ENCODE measurements around the gene FKBP15.

The FKBP15 gene

DNA sequence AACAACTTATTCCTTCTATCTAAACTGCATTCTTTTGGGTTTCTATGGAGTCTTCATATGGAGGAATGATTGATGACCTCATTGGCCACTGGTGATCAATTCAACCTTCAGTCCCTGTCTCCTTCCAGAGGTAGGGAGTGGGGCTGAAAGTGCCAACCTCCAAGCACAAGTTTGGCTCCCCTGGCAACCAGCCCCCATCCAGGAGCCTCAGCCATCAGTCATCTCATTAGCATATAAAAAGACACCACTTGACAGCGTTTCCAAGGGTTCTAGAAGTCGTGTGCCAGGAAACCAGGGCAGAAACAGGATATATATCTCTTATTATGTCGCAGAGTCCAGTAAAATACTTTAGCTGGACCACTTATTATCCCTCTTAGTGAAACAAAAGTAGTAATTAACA lies 60.5 kb downstream of the FKBP15 start:
- no peak overlapping the region for H3K4me3 ChIP-seq (ENCODE audit: low read depth, low read length)
- H3K4me1 ChIP-seq (ENCODE audit: control insufficient read depth, insufficient read depth, low read length, unreplicated experiment) = peaks cover 8% of the 10 kb centered on the region
- no peaks in the 10 kb centered on the region for H3K27me3 ChIP-seq (ENCODE audit: insufficient read depth, low read length)
- H3K36me3 ChIP-seq (ENCODE audit: insufficient read depth, low read length) = peaks cover 34% of the 10 kb centered on the region; the same call in 1 of the 2 replicates
- no peaks in the 10 kb centered on the region for H3K79me2 ChIP-seq (ENCODE audit: control insufficient read depth, insufficient read depth, low read length, unreplicated experiment)
- H3K27ac ChIP-seq (ENCODE audit: low read depth, low read length) = no peak overlapping the region
- H2AFZ ChIP-seq (ENCODE audit: low read length, unreplicated experiment) = no peak overlapping the region

DNA sequence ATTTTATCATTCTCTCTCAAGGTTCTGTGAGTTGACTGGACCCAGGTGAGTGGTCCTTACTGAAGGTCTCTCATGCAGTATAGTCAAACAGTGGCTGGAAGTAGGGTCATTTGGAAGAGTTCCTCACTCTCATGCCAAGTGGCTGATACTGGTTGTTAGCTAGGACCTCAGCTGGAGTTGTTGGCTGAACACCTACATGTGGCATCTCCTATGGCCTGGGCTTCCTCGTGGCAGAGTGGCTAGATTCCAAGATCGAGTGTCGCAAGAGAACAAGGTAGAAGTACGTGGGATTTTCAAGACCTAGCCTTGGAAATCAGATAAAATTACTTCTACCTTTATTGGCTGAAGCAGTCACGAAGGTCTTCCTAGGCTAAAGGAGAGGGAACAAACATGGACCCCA lies 62.6 kb downstream of the FKBP15 start:
- no peak overlapping the region for H3K27ac ChIP-seq (ENCODE audit: low read depth, low read length)
- H3K4me1 ChIP-seq (ENCODE audit: control insufficient read depth, insufficient read depth, low read length, unreplicated experiment) = peaks cover 13% of the 10 kb centered on the region
- no peak overlapping the region for H3K4me3 ChIP-seq (ENCODE audit: low read depth, low read length)
- no peak overlapping the region for H2AFZ ChIP-seq (ENCODE audit: low read length, unreplicated experiment)
- H3K36me3 ChIP-seq (ENCODE audit: insufficient read depth, low read length) = peaks cover 23% of the 10 kb centered on the region; the same call in 1 of the 2 replicates
- H3K27me3 ChIP-seq (ENCODE audit: insufficient read depth, low read length) = no peaks in the 10 kb centered on the region
- H3K79me2 ChIP-seq (ENCODE audit: control insufficient read depth, insufficient read depth, low read length, unreplicated experiment) = no peaks in the 10 kb centered on the region

DNA sequence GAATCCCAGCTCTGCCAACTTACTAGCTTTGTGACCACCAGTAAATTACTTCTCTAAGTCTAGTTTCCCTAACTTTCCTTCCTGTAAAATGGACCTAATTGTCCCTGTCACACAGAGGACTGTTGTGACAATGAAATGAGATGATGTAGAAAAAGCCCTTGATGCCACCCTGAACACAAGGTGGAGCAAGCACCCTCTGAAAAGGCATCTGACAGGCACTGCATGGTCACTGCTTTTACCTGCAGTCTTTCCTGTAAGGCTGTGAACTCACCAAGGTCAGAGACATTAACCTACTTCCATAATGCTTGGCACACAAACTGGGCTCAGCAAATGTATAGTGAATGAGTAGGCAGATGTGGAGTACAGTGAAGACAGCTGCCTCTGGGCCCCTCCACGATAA lies 64.2 kb downstream of the FKBP15 start:
- Histone ChIP-seq H3K79me2 (ENCODE audit: control insufficient read depth, insufficient read depth, low read length, unreplicated experiment) (peaks cover 2% of the 10 kb centered on the region), H3K27ac (ENCODE audit: low read depth, low read length) (no peak overlapping the region), H3K4me1 (ENCODE audit: control insufficient read depth, insufficient read depth, low read length, unreplicated experiment) (peaks cover 28% of the 10 kb centered on the region), H2AFZ (ENCODE audit: low read length, unreplicated experiment) (no peak overlapping the region), H3K36me3 (ENCODE audit: insufficient read depth, low read length) (peaks cover 12% of the 10 kb centered on the region; the same call in 1 of the 2 replicates), H3K27me3 (ENCODE audit: insufficient read depth, low read length) (no peaks in the 10 kb centered on the region), H3K4me3 (ENCODE audit: low read depth, low read length) (no peak overlapping the region)

DNA sequence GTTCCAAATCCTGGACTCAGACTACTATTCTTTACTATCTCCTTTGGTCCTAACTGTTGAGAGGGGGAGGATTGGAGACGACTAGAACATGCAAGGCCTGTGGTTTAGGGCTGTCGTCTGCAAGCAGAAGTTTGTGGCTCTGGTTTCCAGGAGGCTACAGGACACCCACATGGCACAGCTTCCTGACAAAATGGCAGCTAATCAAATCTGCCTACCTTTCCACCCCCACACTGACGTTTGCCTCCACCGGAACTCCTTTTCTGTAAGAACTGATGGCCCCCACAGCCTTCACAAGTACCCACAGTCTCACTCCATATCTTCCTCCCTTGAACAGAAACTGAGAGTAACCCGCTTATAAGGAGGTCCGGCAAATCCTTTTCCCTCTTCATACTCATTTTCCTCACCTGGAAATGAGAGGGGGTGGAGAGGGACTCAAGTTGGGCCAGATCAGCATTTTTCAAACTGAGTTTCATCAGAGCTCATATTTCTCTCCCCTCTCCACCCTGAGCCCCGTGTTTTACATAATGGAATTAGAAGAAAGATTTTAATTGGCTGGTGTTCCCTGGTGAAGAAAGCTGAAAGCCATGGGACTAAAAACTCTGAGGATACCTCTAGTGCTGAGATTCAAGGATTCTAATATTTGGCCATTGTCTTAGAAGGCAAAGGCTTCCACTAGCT lies 65.0 kb downstream of the FKBP15 start:
- Histone ChIP-seq H3K79me2 (ENCODE audit: control insufficient read depth, insufficient read depth, low read length, unreplicated experiment) (peaks cover 4% of the 10 kb centered on the region), H3K27me3 (ENCODE audit: insufficient read depth, low read length) (no peaks in the 10 kb centered on the region), H3K27ac (ENCODE audit: low read depth, low read length) (no peak overlapping the region), H3K4me1 (ENCODE audit: control insufficient read depth, insufficient read depth, low read length, unreplicated experiment) (peaks cover 31% of the 10 kb centered on the region), H3K36me3 (ENCODE audit: insufficient read depth, low read length) (peaks cover 10% of the 10 kb centered on the region; the same call in 1 of the 2 replicates), H3K4me3 (ENCODE audit: low read depth, low read length) (no peak overlapping the region), H2AFZ (ENCODE audit: low read length, unreplicated experiment) (no peak overlapping the region)

DNA sequence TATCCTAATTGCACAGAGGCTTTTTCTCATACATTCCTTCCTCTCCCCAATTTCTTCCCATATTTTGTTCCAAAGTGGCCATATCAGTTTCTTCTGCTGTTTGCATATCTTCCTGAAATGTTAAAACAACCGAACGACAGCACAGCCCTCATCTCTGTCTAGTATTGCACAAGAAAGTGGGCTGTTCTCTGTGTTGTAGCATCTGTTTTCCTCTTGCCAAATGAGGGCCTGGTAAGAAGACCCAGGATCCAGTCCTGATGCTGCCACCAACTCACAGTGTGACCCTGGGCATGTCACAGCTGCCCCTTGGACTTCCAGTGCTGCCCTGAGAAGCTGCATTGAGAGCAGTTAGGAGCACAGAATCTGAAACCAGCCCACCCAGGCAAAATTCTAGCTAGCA lies 66.1 kb downstream of the FKBP15 start:
- H2AFZ ChIP-seq (ENCODE audit: low read length, unreplicated experiment) = no peak overlapping the region
- no peak overlapping the region for H3K4me3 ChIP-seq (ENCODE audit: low read depth, low read length)
- H3K27me3 ChIP-seq (ENCODE audit: insufficient read depth, low read length) = no peaks in the 10 kb centered on the region
- peaks cover 9% of the 10 kb centered on the region; the same call in 1 of the 2 replicates for H3K36me3 ChIP-seq (ENCODE audit: insufficient read depth, low read length)
- no peak overlapping the region for H3K27ac ChIP-seq (ENCODE audit: low read depth, low read length)
- H3K4me1 ChIP-seq (ENCODE audit: control insufficient read depth, insufficient read depth, low read length, unreplicated experiment) = peaks cover 31% of the 10 kb centered on the region
- peaks cover 4% of the 10 kb centered on the region for H3K79me2 ChIP-seq (ENCODE audit: control insufficient read depth, insufficient read depth, low read length, unreplicated experiment)

DNA sequence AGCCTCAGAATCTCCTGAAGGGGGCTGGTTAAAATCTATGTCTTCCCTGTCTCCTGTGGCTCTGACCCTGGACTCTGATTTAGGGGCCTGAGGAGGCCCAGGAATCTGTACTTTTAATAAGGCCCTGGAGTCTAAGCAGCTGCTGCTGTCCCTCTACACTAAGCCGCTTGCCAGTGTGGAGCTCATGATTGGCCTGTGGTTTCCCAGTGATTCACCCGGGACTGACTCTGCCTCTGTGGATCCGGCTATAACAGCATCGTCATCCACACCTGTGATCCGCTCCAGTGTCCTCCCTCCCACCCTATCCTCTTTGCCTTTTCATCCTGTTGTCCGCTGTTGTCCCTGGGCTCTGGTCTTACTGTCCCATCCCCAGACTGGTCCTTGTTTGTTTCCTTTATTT lies 66.6 kb downstream of the FKBP15 start:
- no peak overlapping the region for H3K27ac ChIP-seq (ENCODE audit: low read depth, low read length)
- H3K4me3 ChIP-seq (ENCODE audit: low read depth, low read length) = no peak overlapping the region
- peaks cover 4% of the 10 kb centered on the region for H3K79me2 ChIP-seq (ENCODE audit: control insufficient read depth, insufficient read depth, low read length, unreplicated experiment)
- no peak overlapping the region for H2AFZ ChIP-seq (ENCODE audit: low read length, unreplicated experiment)
- H3K4me1 ChIP-seq (ENCODE audit: control insufficient read depth, insufficient read depth, low read length, unreplicated experiment) = peaks cover 31% of the 10 kb centered on the region
- H3K36me3 ChIP-seq (ENCODE audit: insufficient read depth, low read length) = peaks cover 9% of the 10 kb centered on the region; the same call in 1 of the 2 replicates
- no peaks in the 10 kb centered on the region for H3K27me3 ChIP-seq (ENCODE audit: insufficient read depth, low read length)

DNA sequence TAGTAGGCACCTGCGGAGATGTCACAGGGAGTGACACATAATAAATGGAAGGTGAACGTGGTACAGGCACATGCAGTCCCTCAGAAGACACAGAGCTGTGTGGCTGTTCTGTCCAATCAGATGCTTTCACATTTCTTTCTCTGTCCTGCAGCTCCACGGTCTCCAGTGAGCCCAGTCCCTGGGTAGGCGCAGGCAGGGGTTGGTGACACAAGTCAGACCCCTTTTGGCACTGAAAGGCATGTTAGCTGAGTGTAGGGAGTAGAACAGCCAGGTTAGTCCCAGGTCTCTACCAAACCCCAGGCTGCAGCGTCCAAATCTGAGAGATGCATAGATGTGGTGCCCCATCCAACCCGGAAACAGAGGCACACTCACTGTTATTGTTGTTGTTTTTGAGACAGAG lies 67.5 kb downstream of the FKBP15 start:
- Histone ChIP-seq H3K36me3 (ENCODE audit: insufficient read depth, low read length) (peaks cover 7% of the 10 kb centered on the region; the same call in 1 of the 2 replicates), H3K27me3 (ENCODE audit: insufficient read depth, low read length) (no peaks in the 10 kb centered on the region), H3K4me1 (ENCODE audit: control insufficient read depth, insufficient read depth, low read length, unreplicated experiment) (peaks cover 31% of the 10 kb centered on the region), H3K27ac (ENCODE audit: low read depth, low read length) (no peak overlapping the region), H2AFZ (ENCODE audit: low read length, unreplicated experiment) (no peak overlapping the region), H3K79me2 (ENCODE audit: control insufficient read depth, insufficient read depth, low read length, unreplicated experiment) (peaks cover 4% of the 10 kb centered on the region), H3K4me3 (ENCODE audit: low read depth, low read length) (no peak overlapping the region)

DNA sequence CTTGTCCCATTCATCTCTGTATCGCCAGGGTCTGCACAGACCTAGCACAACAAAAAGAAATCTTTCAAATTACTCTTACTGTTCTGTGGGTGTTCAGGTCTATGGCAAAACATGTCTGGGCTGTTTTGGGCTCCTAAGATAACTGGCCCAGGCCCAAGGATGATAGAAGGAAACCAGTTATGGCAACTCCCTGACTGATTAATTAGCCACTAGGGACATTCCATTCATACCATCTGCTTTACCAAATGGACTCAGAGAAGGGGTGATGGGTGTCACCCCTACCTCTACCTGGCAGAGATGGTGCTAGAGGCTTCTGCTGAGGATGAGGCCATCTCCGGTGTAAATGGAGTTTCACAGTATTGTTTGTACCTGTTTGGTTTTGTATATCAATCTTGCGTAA lies 68.4 kb downstream of the FKBP15 start:
- Histone ChIP-seq H3K79me2 (ENCODE audit: control insufficient read depth, insufficient read depth, low read length, unreplicated experiment) (peaks cover 4% of the 10 kb centered on the region), H3K4me3 (ENCODE audit: low read depth, low read length) (peak overlapping the region; percentile 91), H3K36me3 (ENCODE audit: insufficient read depth, low read length) (no peaks in the 10 kb centered on the region), H2AFZ (ENCODE audit: low read length, unreplicated experiment) (no peak overlapping the region), H3K4me1 (ENCODE audit: control insufficient read depth, insufficient read depth, low read length, unreplicated experiment) (peaks cover 31% of the 10 kb centered on the region), H3K27me3 (ENCODE audit: insufficient read depth, low read length) (no peaks in the 10 kb centered on the region), H3K27ac (ENCODE audit: low read depth, low read length) (no peak overlapping the region)

DNA sequence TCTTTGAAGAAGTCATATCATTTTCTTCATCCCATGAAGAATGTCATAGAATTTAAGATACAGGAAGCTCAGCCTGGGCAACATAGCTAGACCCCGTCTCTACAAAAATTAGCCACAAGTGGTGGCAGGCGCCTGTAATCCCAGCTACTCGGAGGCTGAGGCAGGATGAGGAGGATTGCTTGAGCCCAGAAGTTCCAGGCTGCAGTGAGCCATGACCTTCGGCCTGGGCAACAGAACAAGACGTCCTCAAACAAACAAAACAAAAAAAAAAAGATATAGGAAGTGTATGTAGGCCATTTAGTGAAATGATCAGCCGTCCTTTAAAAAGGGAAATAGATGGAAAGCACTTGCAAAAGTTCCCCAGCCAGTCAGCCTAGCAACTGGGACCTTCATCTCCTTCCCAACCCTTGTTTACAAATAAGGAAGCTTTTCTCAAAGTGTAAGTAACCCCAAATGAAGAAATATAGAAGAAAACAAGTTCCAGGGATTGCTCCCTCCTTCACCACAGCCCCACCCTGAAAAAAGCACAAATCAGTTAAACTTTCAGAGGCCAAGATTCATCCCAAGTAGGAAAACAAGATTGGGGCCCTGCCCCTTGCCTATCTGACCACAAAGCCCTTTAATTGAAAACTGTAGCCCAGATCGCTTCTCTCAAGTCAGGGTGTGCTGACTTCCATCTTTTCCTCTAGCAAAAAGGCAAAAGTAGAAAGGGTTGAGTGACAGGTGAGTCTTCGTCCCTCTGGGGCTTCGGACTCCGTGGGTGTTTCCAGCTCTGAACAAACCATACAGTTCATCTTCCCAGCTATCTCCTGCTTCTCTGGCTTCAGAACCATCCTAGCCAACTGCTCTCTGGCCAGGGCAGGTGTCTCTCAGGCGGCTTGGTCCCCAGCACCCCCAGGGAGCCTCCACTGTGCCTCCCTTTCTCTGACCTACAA lies 69.1 kb downstream of the FKBP15 start:
- no peak overlapping the region; the same call in 1 of the 2 replicates for H3K27ac ChIP-seq (ENCODE audit: low read depth, low read length)
- peak overlapping the region; percentile 92 for H2AFZ ChIP-seq (ENCODE audit: low read length, unreplicated experiment)
- no peaks in the 10 kb centered on the region; the same call in 1 of the 2 replicates for H3K27me3 ChIP-seq (ENCODE audit: insufficient read depth, low read length)
- peaks cover 31% of the 10 kb centered on the region for H3K4me1 ChIP-seq (ENCODE audit: control insufficient read depth, insufficient read depth, low read length, unreplicated experiment)
- H3K4me3 ChIP-seq (ENCODE audit: low read depth, low read length) = peak overlapping the region; percentile 91
- peaks cover 4% of the 10 kb centered on the region for H3K79me2 ChIP-seq (ENCODE audit: control insufficient read depth, insufficient read depth, low read length, unreplicated experiment)
- H3K36me3 ChIP-seq (ENCODE audit: insufficient read depth, low read length) = no peaks in the 10 kb centered on the region

DNA sequence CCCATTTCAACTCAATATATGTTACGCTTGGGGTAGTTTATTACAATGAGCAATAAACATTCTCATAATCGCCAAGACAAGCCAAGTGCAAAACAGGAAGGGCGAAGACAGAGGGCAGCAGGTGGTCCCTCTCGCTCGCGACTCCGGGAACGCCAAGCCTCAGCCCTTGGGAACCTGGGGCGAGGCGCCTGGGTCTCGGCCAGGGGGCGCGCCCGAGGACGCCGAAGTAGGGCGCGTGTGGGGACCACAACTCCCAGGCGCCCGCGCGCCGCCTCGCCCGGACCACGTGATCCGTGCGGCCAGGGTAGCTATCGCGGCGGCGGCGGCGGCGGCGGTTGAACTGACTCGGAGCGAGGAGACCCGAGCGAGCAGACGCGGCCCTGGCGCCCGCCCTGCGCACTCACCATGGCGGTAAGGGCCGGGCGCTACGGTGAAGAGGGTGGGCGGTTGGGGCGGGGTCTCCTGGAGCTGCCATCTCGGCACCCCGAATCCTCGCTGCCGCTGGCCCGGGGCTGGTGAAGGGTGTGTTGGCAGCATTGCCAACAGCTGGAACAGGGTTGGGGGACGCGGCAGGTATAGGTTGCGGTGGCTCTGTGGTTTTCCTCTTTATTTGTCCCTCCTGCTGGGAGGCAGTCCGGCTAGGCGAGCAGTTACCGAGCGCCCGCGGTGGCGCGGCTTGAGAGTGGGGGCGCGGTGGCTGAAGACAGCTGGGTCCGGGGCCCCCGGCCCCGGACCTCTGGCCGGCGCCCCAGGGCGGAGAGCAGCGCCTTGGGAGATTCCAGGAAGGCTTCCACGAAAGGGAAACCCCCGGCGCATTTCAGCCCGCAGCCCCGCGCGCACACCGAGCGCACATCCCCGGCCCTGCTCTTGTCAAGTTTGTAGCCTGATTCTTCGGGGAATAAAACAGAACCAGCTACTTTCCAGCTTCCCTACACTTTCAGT lies 70.1 kb downstream of the FKBP15 start, which contains the start of gene SLC31A2:
SLC31A2 (plus strand) TSS at position 338 of the 942 bp plus-strand sequence; CDS start at position 406, 68 bp downstream.
- Histone ChIP-seq H3K4me1 (ENCODE audit: control insufficient read depth, insufficient read depth, low read length, unreplicated experiment) (peaks cover 31% of the 10 kb centered on the region), H3K79me2 (ENCODE audit: control insufficient read depth, insufficient read depth, low read length, unreplicated experiment) (peaks cover 4% of the 10 kb centered on the region), H3K27me3 (ENCODE audit: insufficient read depth, low read length) (peaks cover 8% of the 10 kb centered on the region), H2AFZ (ENCODE audit: low read length, unreplicated experiment) (peak within 1 kb of the TSS; percentile 92), H3K4me3 (ENCODE audit: low read depth, low read length) (peak within 1 kb of the TSS; percentile 91), H3K27ac (ENCODE audit: low read depth, low read length) (peak within 1 kb of the TSS; percentile 40; the same call in 1 of the 2 replicates), H3K36me3 (ENCODE audit: insufficient read depth, low read length) (no peaks in the 10 kb centered on the region)
